Upper lobe of right lung (tissue), 1 donor: ENCODE data around the gene LDB1. TPM values are rescaled to one million over a fixed set of nuclear protein-coding genes. Genes with fewer than 3 reads are reported as not detected.

Experiments
- ATAC-seq: fragments of 200-7000 bp; cut with Tn5 transposase; one replicate; pipeline ENCODE4 v1.9.1; 2020; ENCODE audit warnings: mild to moderate bottlenecking, moderate library complexity
- DNase-seq: peaks from one replicate; pipeline ENCODE4 v3.0.0-alpha.2; 2020
- H3K27ac ChIP-seq: fragments of 200-600 bp; one replicate; pipeline ENCODE4 v1.8.0; 2022
- H3K27me3 ChIP-seq: fragments of 200-600 bp; one replicate; pipeline ENCODE4 v1.8.0; 2022; ENCODE audit warnings: mild to moderate bottlenecking
- H3K36me3 ChIP-seq: fragments of 200-600 bp; one replicate; pipeline ENCODE4 v1.8.0; 2022
- H3K4me1 ChIP-seq: fragments of 200-600 bp; one replicate; pipeline ENCODE4 v1.8.0; 2022
- H3K4me3 ChIP-seq: fragments of 200-600 bp; one replicate; pipeline ENCODE4 v1.8.0; 2022; ENCODE audit warnings: mild to moderate bottlenecking
- H3K9me3 ChIP-seq: fragments of 200-600 bp; one replicate; pipeline ENCODE4 v1.8.0; 2022
- CTCF ChIP-seq: fragments of 200-600 bp; IDR thresholded peaks from one replicate; pipeline ENCODE4 v1.8.0; 2022; ENCODE audit warnings: antibody characterized with exemption
- intact Hi-C: fragments of 100-400 bp; cut with DNase I; formaldehyde crosslinking; loops from one replicate; pipeline ENCODE4 v1.11.0; 2022
- total RNA-seq: library from RNA; stranded (reverse); fragmentation: NEBNext Ultra II Directional; extraction: Animal tissue kit (Norgen Biotek cat#: 25700); gene quantifications from one replicate; pipeline ENCODE4 v1.2.1, GENCODE V29; 2021
- donor health status: DM: no; HTN: yes; CAD: no; lungs with severe emphysema.

Gene LDB1
- total RNA-seq, 1 donor from 2014 or later: 60.1 TPM

- intact Hi-C loops: no loop called here
- no peak for ATAC-seq
Measured at GRCh38 chr10:102150970-102151773, 31.0 kb upstream of the LDB1 start.

GRCh38 chr10:102148275-102148674, 28.1 kb upstream of the LDB1 start:
- peaks cover 9% of the 10 kb centered on the region for H3K4me1 ChIP-seq
- no peak for ATAC-seq
- intact Hi-C loops: no loop called here
- peaks cover 66% of the 10 kb centered on the region for H3K36me3 ChIP-seq
- no peak for TF ChIP-seq CTCF
- H3K27ac ChIP-seq: no peak overlapping the region
- no peak overlapping the region for H3K4me3 ChIP-seq
- H3K9me3 ChIP-seq: no peaks in the 10 kb centered on the region
- no peak for DNase-seq
- no peaks in the 10 kb centered on the region for H3K27me3 ChIP-seq

More at GRCh38 chr10:102150970-102151773, 31.0 kb upstream of the LDB1 start:
- no peaks in the 10 kb centered on the region for H3K27me3 ChIP-seq
- no peaks in the 10 kb centered on the region for H3K9me3 ChIP-seq
- H3K4me3 ChIP-seq: peak overlapping the region; percentile 83
- DNase-seq: no peak
- peak overlapping the region; percentile 91 for H3K27ac ChIP-seq
- peaks cover 49% of the 10 kb centered on the region for H3K36me3 ChIP-seq
- no peak for TF ChIP-seq CTCF
- peaks cover 21% of the 10 kb centered on the region for H3K4me1 ChIP-seq

- intact Hi-C loops: no loop called here
- H3K36me3 ChIP-seq: peaks cover 70% of the 10 kb centered on the region
- no peaks in the 10 kb centered on the region for H3K9me3 ChIP-seq
- no peaks in the 10 kb centered on the region for H3K27me3 ChIP-seq
- TF ChIP-seq CTCF: no peak
- peaks cover 5% of the 10 kb centered on the region for H3K4me1 ChIP-seq
- DNase-seq (no peak), ATAC-seq (no peak)
- no peak overlapping the region for H3K4me3 ChIP-seq
- no peak overlapping the region for H3K27ac ChIP-seq
Measured at GRCh38 chr10:102147561-102147960, 27.4 kb upstream of the LDB1 start.

- ATAC-seq: no peak
- Histone ChIP-seq H3K4me1 (peaks cover 5% of the 10 kb centered on the region), H3K27ac (no peak overlapping the region), H3K4me3 (no peak overlapping the region), H3K9me3 (no peaks in the 10 kb centered on the region), H3K36me3 (peaks cover 76% of the 10 kb centered on the region), H3K27me3 (no peaks in the 10 kb centered on the region)
- DNase-seq: no peak
- no peak for TF ChIP-seq CTCF
- intact Hi-C loops: no loop called here
Measured at GRCh38 chr10:102146971-102147428, 26.8 kb upstream of the LDB1 start.

GRCh38 chr10:102141583-102142107, 21.5 kb upstream of the LDB1 start:
- no peak for TF ChIP-seq CTCF
- H3K4me3 ChIP-seq: no peak overlapping the region
- DNase-seq: no peak
- intact Hi-C loops: no loop called here
- H3K27ac ChIP-seq: no peak overlapping the region
- peaks cover 80% of the 10 kb centered on the region for H3K36me3 ChIP-seq
- H3K9me3 ChIP-seq: no peaks in the 10 kb centered on the region
- no peaks in the 10 kb centered on the region for H3K27me3 ChIP-seq
- no peak for ATAC-seq
- H3K4me1 ChIP-seq: no peaks in the 10 kb centered on the region
